Panc1 (cell line): ENCODE data around the gene TMIGD1. TPM values are rescaled to one million over a fixed set of nuclear protein-coding genes. Genes with fewer than 3 reads are reported as not detected.

Source experiments
- ATAC-seq: fragments of 200-7000 bp; cut with Tn5 transposase; 2 replicates; pipeline ENCODE4 v1.9.1; 2020; ENCODE audit warnings: mild to moderate bottlenecking, moderate library complexity
- Bru-seq: library from RNA; stranded (reverse); fragments of 400-500 nt; gene quantifications from one replicate; lab custom pipeline; 2021; lab: Mats Ljungman, UMichigan
- BruChase-seq, 2 experiments: library from RNA; stranded (reverse); fragments of 400-500 nt; gene quantifications; one replicate each; lab custom pipeline; 2021; lab: Mats Ljungman, UMichigan
- BruUV-seq: library from RNA; stranded (reverse); fragments of 400-500 nt; replicated peaks from 2 replicates; lab custom pipeline; 2021; lab: Mats Ljungman, UMichigan
- CTCF ChIA-PET: fragments of 300-600 bp; sonication (Branson Sonifier 250); formaldehyde crosslinking; loops from one replicate; lab custom pipeline; 2022; ENCODE audit warnings: antibody characterized with exemption; lab: Charles Lee
- POLR2A ChIA-PET: fragments of 300-600 bp; sonication (Branson Sonifier 250); formaldehyde crosslinking; loops from one replicate; lab custom pipeline; 2022; ENCODE audit warnings: antibody characterized with exemption; lab: Charles Lee
- DNase-seq: peaks from one replicate; pipeline ENCODE4 v3.0.0-alpha.2; 2010; ENCODE audit warnings: low read depth, low spot score
- H3K27ac ChIP-seq: 2 replicates; pipeline ENCODE4 v1.5.1; 2011; ENCODE audit warnings: mild to moderate bottlenecking, low read length, inconsistent platforms
- H3K27me3 ChIP-seq: fragments of 200-500 bp; sonication (Bioruptor generic); 2 replicates; pipeline ENCODE4 v1.6.0; 2014; ENCODE audit warnings: low read length, inconsistent platforms; ENCODE audit not compliant: control insufficient read depth, insufficient read depth
- H3K36me3 ChIP-seq: fragments of 200-500 bp; sonication (Bioruptor generic); 2 replicates; pipeline ENCODE4 v1.5.1; 2014; ENCODE audit warnings: inconsistent platforms, mild to moderate bottlenecking, low read length, moderate library complexity; ENCODE audit not compliant: control insufficient read depth, insufficient read depth
- H3K4me1 ChIP-seq: 2 replicates; pipeline ENCODE4 v1.5.1; 2011; ENCODE audit warnings: inconsistent platforms, mild to moderate bottlenecking, low read length, moderate library complexity; ENCODE audit not compliant: control insufficient read depth, insufficient read depth
- H3K4me3 ChIP-seq, 2 experiments: 2 replicates each; pipeline ENCODE4 v1.5.1; 2011 to 2012; ENCODE audit warnings: low read depth in 2 of 2, low read length in 2 of 2, mild to moderate bottlenecking in 2 of 2, inconsistent platforms in 1 of 2, moderate library complexity in 1 of 2
- H3K9me3 ChIP-seq: fragments of 200-500 bp; sonication (Bioruptor generic); 2 replicates; pipeline ENCODE4 v1.5.1; 2014; ENCODE audit warnings: low read depth, mild to moderate bottlenecking, inconsistent platforms, low read length, moderate library complexity; ENCODE audit not compliant: control insufficient read depth, insufficient read depth
- POLR2AphosphoS5 ChIP-seq: IDR thresholded peaks from 2 replicates; pipeline ENCODE4 v1.6.1; 2012; ENCODE audit warnings: mild to moderate bottlenecking, low read depth, low read length, moderate library complexity
- REST ChIP-seq, 2 experiments: IDR thresholded peaks; 2 replicates each; pipeline ENCODE4 v1.6.1; 2011 to 2012; ENCODE audit warnings: low read depth in 2 of 2, control low read depth in 1 of 2, low read length in 1 of 2, mild to moderate bottlenecking in 1 of 2, moderate library complexity in 1 of 2; ENCODE audit not compliant: insufficient read depth in 1 of 2
- SIN3A ChIP-seq: IDR thresholded peaks from 2 replicates; pipeline ENCODE4 v1.6.1; 2012; ENCODE audit warnings: low read depth, mild to moderate bottlenecking, low read length, moderate library complexity, borderline replicate concordance; ENCODE audit not compliant: insufficient read depth
- TCF7L2 ChIP-seq: IDR thresholded peaks from 2 replicates; pipeline ENCODE4 v1.6.1; 2011; ENCODE audit warnings: mild to moderate bottlenecking, low read depth, low read length, inconsistent platforms
- in situ Hi-C: cut with HindIII; loops from 2 replicates; pipeline ENCODE4 v1.10.0; 2016; ENCODE audit warnings: low sequenced_read_pairs, low pct_unique_long_range_greater_than_20kb
- intact Hi-C: fragments of 100-400 bp; cut with micrococcal nuclease; formaldehyde crosslinking; loops from one replicate; pipeline ENCODE4 v1.10.0; 2022; ENCODE audit not compliant: unreplicated experiment
- long read RNA-seq: library from polyadenylated mRNA; unstranded; transcript quantifications from one replicate; pipeline ENCODE4 v2.0.0, GENCODE V29; 2021; ENCODE audit not compliant: unreplicated experiment
- polyA plus RNA-seq: library from polyadenylated mRNA; unstranded; fragments of >200 nt; gene quantifications from one replicate; pipeline ENCODE4 v1.2.1, GENCODE V29; 2012; ENCODE audit warnings: missing spikeins; ENCODE audit not compliant: insufficient read length
- total RNA-seq: library from RNA; stranded (reverse); gene quantifications from one replicate; pipeline ENCODE4 v1.2.1, GENCODE V29; 2021; ENCODE audit not compliant: unreplicated experiment
- TF ChIP-seq, protein P1 (sequence below): fragments of 450-650 bp; IDR thresholded peaks from 2 replicates; pipeline ENCODE4 v1.5.1; 2017; ENCODE audit warnings: mild to moderate bottlenecking

TMIGD1 gene, protein sequence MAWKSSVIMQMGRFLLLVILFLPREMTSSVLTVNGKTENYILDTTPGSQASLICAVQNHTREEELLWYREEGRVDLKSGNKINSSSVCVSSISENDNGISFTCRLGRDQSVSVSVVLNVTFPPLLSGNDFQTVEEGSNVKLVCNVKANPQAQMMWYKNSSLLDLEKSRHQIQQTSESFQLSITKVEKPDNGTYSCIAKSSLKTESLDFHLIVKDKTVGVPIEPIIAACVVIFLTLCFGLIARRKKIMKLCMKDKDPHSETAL
- total RNA-seq (not detected), Bru-seq, nascent RNA (not detected), BruChase-seq, experiment 1, labeled RNA remaining after a 2-hour chase (not detected), BruChase-seq, experiment 2, labeled RNA remaining after a 6-hour chase (not detected)
- not detected for polyA plus RNA-seq
- long read RNA-seq: 0 reads

DNA sequence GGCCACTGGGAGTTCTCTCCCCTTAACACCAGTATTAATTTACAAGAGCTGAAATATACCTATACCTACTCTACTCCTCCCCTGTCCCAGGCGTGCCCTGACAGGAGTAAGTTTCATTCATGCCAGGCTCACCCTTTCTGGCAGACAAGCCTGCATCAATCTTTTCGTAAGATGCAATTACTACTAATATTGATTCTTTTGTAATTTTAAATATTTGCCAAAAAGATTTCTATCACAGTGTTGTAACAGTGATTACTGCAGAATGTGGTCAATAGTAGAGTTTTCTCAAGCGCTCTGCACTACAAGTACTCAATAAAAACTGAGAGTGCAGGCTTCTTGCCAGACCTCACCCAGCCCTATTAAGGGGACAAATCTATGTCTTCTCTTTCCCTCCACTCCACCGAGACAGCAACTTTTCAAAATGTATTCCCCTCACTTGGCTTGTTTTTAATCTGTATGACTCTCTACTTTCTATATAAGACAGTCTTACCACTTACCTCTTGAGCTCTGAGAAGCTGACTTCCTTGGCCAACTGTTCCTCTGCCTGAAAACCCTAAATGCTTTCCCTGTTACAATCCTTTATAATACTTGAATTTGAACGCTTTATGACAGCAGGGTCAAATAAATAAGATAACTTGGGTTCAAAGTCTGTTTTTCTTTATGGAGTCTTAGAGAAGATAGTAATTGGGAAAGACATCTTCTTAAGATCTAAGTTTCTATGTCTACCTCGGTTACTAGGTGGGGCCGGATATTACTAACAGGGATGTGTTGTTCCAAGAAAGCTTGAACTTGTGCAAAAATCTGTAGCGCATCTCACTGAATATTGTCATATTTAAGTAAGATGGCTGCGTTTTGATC is at the start of gene TMIGD1:
Gene TMIGD1 (minus strand): TSS at position 555 of the 858 bp plus-strand sequence. CDS start 1,924 bp downstream, outside the sequence.
- DNase-seq: no peak
- BruUV-seq: no TSS peak
- no peak within 1 kb of the TSS for H3K27ac ChIP-seq
- H3K36me3 ChIP-seq: no peaks in the 10 kb centered on the region
- no peaks in the 10 kb centered on the region for H3K4me1 ChIP-seq
- CTCF ChIA-PET: no interaction called here
- TF ChIP-seq POLR2AphosphoS5 (no peak), TCF7L2 (no peak), REST (IDR thresholded peaks at IDR 0.05; ENCODE audit: insufficient read depth in 1 of 2, low read depth in 2 of 2, low read length in 1 of 2) (no peak), SIN3A (no peak)
- TF ChIP-seq, protein P1, sequence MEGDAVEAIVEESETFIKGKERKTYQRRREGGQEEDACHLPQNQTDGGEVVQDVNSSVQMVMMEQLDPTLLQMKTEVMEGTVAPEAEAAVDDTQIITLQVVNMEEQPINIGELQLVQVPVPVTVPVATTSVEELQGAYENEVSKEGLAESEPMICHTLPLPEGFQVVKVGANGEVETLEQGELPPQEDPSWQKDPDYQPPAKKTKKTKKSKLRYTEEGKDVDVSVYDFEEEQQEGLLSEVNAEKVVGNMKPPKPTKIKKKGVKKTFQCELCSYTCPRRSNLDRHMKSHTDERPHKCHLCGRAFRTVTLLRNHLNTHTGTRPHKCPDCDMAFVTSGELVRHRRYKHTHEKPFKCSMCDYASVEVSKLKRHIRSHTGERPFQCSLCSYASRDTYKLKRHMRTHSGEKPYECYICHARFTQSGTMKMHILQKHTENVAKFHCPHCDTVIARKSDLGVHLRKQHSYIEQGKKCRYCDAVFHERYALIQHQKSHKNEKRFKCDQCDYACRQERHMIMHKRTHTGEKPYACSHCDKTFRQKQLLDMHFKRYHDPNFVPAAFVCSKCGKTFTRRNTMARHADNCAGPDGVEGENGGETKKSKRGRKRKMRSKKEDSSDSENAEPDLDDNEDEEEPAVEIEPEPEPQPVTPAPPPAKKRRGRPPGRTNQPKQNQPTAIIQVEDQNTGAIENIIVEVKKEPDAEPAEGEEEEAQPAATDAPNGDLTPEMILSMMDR: no peak
- no peak within 1 kb of the TSS for H3K4me3 ChIP-seq
- intact Hi-C loops: no loop called here
- no peaks in the 10 kb centered on the region for H3K9me3 ChIP-seq
- in situ Hi-C loops: no loop called here
- H3K27me3 ChIP-seq: no peaks in the 10 kb centered on the region
- POLR2A ChIA-PET: interaction anchor here (0.7 kb wide), 1 partner anchor 53 kb away, joined by 5 read pairs; no protein-coding TSS in a partner anchor
- ATAC-seq: no peak

GRCh38 chr17:30382345-30382744 is 48.5 kb upstream of the TMIGD1 start:
- ATAC-seq: no peak
- H3K27ac ChIP-seq: no peak overlapping the region
- in situ Hi-C loops: no loop called here
- ChIA-PET CTCF (interaction anchor here (0.6 kb wide), 1 partner anchor 46 kb away, joined by 3 read pairs; no protein-coding TSS in a partner anchor), POLR2A (interaction anchor here (0.7 kb wide), 1 partner anchor 91 kb away, joined by 3 read pairs; the partner anchor contains the start of gene BLMH)
- H3K4me1 ChIP-seq: peaks cover 37% of the 10 kb centered on the region
- intact Hi-C loops: no loop called here
- no peak overlapping the region for H3K4me3 ChIP-seq
- no peaks in the 10 kb centered on the region for H3K27me3 ChIP-seq
- H3K9me3 ChIP-seq: no peaks in the 10 kb centered on the region
- TF ChIP-seq SIN3A: no peak
- no peak for TF ChIP-seq REST (IDR thresholded peaks at IDR 0.05; ENCODE audit: insufficient read depth in 1 of 2, low read depth in 2 of 2, low read length in 1 of 2)
- TF ChIP-seq POLR2AphosphoS5: no peak
- no peak for TF ChIP-seq TCF7L2
- TF ChIP-seq, protein P1: no peak
- no TSS peak for BruUV-seq
- DNase-seq: no peak
- H3K36me3 ChIP-seq: no peaks in the 10 kb centered on the region
